Activated CD4-positive, alpha-beta T cell treated with anti-CD3 and anti-CD28 coated beads for 48 hours (primary cell): Measurements from ENCODE around the gene FAM228B.
"Not testable (repeated sequence)": the region's sequence is repeated elsewhere in the genome, so short reads cannot be mapped to it uniquely, and the experiment has no call there.

Experiments used
- DNase-seq: peaks from one replicate; pipeline ENCODE4 v3.0.0-alpha.2; 2020

FAM228B gene

DNA sequence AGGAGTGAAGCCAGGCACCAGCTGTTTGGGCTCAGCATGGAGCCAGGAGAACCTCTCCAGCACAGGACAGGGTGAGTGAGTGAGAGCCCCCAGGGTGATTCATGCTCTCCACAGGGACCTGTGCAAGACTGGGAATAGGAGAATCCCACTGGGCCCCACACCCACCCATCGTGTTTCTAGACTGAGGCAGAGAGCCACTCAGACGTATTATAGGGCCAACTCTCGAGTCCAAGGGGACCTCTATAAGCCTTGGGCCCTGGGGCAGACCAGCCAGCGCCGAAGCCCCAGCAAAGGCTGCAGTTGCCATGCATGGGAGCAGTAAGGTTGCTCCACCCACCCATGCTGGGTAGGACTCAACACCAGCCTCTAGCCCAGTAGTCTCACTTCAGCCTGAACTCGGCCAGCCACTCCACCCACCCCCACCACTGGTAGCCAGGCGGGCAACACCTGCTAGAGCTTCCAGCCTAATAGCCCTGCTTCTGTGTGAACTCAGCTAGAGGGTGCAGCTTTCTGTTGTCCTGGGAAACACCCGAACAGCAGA is 19.1 kb upstream of the FAM228B start:
- DNase-seq, result no peak

DNA sequence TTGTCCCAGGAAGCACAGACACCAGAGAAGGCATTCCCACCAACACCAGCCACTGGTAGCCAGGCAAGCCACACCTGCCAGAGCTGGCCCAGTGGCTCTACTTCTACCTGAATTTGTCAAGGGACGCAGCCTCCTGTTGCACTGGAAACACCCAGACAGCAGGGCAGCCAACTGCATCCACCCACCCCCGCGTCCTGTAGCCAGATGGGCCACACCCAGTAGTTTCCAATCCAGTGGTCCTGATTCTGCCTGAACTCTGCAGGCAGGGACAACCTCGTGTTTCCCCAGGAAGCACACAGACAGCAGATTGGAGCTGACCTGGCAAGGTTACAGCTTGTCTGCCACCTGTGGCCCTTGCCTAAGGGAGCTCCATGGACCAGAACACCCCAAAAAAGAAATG is 18.4 kb upstream of the FAM228B start:
- DNase-seq, result no peak

DNA sequence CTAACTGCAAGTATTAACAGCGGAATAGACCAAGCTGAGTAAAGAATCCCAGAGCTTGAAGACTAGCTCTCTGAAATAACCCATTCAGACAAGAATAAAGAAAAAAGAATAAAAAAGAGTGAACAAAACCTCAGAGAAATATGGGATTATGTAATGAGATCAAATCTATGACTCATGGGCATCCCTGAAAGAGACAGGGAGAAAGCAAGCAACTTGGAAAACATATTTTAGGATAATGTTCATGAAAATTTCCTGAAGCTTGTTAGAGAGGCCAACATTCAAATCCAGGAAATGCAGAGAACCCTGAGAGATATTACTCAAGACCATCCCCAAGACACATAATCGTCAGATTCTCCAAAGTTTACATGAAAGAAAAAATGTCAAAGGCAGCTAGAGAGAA is 17.5 kb upstream of the FAM228B start:
- DNase-seq, result no peak

DNA sequence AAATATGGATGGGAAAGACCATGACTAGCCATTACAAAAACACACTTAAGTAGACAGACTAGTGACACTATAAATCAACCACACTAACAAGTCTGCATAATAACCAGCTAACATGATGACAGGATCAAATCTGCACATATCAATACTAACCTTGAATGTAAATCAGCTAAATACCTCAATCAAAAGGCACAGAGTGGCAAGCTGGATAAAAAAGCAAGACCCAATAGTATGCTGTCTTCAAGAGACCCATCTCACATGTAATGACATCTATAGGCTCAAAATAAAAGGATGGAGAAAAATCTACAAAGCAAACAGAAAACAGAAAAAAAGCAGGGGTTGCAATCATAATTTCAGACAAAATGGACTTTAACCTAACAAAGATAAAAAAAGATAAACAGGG is 16.5 kb upstream of the FAM228B start:
- DNase-seq, result no peak

DNA sequence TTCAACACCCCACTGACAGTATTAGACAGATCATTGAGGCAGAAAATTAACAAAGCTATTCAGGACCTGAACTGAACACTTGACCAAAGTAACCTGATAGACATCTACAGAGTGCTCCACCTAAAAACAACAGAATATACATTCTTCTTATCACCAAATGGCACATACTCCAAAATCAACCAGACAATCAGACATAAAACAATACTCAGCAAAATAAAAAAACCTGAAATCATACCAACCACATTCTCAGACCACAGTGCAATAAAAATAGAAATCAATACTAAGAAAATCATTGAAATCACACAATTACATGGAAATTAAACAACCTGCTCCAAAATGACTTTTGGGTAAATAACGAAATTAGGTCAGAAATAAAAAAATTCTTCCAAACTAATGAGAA is 15.9 kb upstream of the FAM228B start:
- no peak for DNase-seq

DNA sequence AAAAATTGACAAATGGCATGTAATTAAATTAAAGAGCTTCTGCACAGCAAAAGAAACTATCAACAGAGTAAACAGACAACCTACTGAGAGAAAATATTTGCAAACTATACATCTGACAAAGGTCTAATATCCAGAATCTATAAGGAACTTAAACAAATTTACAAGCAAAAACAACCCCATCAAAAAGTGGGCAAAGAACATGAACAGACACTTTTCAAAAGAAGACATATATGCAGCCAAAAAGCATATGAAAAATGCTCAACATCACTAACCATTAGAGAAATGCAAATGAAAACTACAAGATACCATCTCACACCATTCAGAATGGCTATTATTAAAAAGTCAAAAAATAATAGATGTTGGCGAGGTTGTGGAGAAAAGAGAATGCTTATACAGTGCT is 13.8 kb upstream of the FAM228B start:
- DNase-seq, result not testable (repeated sequence)

DNA sequence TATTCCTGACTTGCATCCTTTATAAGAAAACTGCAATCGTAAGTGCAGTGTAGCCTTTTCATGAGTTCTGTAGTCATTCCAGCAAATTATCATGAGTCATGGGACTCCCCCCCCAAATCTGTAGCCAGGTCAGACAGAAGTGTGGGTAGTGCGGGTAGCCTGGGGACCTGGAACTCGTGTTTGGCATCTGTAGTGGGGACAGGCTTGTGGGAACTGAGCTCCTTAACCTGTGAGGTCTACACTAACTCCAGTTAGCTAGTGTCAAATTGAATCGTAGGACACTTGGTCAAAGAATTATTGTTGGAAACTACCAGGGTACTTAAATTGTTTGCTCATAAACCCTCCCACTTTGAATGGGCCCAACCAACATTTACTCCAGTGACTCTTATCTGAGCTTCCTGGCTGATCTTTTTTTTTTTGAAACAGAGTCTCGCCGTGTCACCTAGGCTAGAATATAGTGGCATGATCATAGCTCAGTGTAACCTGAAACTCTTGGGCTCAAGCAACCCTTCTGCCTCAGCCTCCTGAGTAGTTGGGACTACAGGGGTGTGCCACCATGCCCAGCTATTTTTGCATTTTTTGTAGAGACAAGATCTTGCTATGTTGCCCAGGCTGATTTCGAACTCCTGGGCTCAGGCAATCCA is 12.5 kb upstream of the FAM228B start:
- no peak for DNase-seq

DNA sequence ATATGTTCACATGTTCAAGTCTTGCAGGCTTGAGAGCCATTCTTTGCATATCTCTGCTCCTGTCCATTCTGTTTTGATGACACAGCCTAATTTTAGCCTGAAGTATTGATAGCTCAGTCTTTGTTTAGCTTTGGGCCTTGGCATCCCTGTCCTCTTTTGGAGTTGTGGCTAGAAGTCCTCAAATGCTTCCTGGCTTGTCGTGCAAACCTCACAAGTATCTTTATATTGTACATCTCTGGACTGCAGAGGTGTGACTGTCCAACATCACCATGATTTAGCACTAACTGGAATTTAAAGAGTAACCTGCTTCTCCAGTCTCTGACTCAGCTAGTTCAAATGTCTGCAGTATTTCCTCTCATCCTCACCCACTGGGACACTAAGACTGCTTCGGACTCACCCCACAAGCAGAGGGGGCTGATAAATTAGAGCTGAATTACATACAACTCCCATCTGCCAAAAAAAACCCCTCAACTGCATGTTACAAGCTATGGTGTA is 11.8 kb upstream of the FAM228B start:
- DNase-seq, result no peak

DNA sequence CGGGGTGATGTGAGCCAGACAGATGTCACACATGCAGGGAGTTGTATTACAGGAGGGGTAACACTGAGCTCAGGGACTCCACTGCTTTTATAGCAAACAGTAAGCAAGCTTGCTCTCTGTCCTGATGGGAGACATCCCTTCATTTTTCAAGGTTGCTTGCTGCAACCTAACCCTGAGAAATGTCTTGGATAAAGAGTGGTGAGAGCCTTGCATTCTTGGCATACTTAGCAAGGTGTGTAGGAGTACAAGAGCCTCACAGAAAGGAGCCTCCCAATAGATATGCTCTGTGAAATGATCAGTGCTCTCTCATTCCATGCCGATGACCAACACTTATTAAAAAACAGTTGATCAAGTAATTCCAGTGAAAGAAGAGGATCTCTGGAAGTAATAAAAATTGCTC is 8.2 kb upstream of the FAM228B start:
- DNase-seq, result no peak

DNA sequence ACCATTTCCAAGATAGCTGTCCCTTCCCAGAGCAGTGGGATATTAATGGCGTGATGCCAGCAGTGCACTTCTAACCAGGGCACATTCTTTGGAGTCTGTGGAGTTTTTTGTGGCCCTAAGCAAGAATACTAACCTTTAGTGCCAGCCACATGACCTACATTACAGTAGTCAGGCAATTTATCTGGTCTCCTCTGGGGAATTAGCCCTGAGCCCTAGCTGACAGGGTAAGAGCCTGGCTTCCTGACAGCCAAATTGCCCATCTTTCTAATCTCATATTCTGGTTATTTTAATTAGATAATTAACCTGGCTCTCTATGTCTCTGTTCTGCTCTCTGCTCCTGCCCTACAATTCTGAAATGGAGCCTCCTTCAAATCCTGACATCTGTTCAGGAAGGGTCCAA is 5.4 kb upstream of the FAM228B start:
- no peak for DNase-seq

DNA sequence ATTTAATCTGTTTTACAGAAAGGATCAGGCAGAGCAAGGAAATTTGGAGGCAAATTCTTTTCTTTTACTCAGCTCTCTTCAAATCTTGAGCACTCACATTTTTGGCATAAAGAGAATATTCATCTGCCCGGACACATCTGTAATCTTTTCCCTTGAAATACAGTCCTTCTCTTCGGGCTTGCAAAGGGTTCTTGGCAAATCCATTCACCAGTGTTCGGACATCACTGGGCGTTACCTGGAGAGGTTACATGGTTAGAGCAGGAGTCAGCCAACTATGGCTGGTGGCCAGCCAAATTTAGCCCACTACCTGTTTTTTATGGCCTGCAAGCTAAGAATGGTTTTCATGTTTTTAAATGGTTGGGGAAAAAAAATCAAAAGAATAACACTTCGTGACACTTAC is 2.2 kb upstream of the FAM228B start:
- DNase-seq, result no peak

DNA sequence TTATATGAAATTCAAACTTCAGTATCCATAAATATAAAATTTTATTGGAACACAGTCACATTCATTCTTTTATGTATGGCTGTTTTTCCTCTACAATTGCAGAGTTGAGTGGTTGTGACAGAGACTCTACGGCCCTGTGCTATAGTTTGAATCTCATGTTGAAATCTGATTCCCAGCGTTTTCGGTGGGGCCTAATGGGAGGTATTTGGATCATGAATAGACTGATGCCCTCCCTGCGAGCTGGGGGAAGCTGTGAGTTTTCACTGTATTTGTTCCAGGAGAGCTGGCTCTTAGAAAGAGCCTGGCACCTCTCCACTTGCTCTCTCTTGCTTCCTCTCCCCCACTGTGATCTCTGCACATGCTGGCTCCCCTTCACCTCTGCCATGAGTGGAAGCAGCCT is 1.8 kb upstream of the FAM228B start:
- DNase-seq, result no peak

DNA sequence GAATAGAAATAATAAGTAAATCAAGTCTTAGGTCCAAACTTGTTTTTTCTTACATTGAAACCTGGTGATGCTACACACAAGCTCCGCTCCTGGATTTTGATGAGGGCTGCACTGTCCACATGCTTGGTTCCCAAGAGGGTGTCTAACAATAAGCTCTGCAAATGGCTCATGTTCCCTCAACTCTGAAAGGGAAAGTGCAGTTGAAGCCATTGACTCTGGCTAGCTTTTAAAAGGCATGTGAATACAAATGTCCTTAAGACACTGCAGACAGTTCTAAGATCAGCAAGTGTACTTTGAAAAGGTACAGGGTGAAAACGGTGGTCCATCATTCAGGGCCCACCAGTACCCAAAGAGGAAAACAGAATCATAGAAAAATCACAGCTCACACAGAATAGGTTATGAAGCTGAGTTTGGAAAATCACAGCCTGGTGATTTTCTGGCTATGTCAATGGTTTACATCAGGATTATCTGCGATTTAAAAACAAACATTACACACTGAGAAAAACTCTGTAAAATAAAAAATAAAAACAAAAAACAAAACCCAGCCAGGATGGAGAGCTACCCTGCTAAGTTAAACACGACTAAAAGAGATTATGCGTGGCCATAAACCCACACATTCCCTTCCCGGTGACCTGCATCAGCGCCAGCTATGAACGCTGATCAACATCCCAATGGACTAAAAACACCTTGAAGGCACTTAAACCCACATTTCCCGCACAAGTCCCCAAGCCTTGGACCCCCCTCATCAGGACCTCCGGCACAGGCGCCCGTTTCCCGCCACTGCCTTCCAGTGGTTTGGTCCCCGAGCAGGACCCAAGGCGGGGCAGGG is 689 bp upstream of the FAM228B start:
- DNase-seq, result no peak

DNA sequence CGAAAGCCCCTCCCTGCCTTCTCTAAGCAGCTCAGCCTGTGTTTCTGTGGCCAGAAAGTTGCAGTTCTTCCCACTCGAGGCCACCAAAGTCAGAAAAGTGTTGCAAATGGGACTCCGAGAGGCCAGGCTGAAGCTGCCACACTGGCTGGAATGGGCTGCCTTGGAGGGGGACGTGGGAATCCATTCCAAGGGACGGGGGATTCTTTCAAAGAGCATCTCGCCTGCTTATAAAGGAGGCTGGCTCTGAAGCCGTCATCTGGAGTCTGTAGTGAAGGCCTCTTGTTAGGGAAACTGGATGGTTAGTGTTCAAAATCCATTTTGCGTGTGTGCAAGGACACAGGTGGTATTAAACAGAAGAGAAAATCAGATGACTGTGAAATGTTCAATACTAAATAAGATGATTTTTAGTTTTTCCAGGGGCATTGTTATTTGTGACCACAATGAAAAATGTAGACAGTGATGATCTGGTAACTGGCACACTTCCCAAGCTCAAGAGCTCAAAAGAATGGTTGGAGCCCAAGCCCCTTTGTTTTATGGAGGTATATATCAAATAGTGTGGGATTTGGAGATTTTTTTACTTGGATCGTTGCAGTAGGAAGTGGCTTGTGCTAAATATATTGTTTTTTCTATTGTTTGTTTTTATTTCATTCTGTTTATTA is 782 bp downstream of the FAM228B start:
- no peak for DNase-seq

DNA sequence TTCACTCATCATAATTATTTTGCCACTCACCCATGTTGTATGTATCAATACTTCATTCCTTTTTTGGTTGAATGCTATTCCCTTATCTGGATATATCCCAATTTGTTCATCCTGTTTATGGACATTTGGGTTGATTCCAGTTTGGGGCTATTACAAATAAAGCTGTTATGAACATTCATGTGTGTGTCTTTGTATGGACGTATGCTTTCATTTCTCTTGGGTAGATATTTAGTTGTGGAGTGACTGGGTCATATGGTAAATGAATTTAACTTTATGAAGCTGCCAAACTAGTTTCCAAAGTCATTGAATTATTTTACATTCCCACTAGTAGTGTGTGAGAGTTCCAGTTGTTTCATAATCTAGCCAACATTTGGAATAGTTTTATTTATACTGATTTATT is 2.7 kb downstream of the FAM228B start:
- no peak for DNase-seq

DNA sequence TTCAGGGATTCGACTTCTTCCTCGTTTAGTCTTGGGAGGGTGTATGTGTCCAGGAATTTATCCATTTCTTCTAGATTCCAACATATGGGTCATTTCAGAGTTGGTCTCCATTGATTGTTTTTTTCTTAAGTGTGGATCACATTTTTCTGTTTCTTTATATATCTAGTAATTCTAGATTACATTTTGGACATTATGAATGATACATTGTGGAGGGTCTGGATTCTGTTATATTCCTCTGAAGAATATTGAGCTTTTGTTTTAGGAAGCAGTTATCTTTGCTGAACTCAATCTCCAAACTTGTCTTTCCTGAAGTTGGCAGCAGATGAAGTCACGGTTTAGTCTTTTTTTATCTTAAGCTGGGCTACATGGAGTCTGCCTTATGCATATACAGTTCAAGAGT is 9.3 kb downstream of the FAM228B start:
- DNase-seq, result no peak

DNA sequence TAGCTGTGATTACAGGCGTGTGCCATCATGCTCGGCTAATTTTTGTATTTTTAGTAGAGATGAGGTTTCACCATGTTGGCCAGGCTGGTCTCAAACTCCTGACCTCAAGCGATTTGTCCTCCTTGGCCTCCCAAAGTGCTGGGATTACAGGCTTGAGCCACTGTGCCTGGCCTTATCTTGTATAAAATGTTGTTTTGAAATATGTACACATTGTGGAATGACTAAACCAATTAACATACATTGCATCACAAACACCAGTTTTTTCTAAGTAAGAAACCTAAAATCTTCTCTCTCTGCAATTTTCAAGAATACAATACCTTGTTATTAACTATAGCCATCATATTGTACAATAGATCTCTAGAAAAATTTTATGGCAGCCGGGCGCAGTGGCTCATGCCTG is 17.0 kb downstream of the FAM228B start:
- DNase-seq, result not testable (repeated sequence)

DNA sequence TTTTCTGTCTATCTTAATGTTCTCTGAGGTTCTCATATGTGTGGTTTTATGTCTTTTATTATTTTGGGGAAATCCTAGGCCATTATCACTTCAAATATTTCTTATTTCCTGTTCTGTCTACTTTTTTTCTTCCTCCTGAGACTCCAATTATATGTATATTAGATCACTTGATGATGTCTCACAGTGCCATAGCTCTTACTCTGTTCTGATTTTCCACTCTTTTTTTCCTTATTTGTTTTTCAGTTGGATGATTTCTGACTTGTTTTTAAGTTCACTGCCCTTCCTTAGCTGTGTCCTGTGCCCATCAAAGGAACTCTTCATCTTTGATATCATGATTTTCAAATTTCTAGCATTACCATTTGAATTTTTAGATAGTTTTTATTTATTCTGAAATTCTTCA is 24.1 kb downstream of the FAM228B start:
- DNase-seq, result no peak

DNA sequence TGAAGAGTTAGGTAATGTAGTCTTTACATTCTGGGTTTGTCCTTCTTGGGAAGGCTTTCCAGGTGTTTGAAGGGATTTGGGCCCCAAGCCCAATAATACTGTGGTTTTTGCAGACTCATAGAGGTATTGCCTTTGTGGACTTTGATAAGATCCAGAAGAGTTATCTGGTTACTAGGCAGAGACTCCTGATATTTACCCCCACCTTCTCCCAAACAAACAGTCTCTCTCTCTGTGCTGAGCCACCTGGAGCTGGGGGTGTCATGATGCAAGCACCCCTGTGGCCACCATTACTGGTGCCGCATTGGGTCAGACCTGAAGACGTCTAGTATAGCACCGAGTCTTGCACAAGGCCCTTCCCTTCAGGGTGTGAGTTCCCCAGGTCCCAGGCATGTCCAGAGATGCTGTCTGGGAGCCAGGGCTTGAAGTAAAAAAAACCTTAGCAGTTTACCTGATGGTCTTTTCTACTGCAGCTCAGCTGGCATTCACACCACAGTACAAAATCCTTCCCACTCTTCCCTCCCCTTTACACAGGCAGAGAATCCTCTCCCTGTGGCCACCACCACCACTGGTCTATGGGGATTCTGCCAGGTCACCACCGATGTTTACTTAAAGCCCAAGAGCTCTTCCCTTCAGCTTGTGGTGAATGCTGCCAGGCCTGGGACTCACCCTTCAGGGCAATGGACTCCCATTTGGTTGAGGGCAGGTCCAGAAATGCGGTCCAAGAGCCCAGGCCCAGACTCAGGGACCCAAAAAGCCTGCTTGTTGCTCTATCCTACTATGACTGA is 29.3 kb downstream of the FAM228B start:
- DNase-seq, result no peak

DNA sequence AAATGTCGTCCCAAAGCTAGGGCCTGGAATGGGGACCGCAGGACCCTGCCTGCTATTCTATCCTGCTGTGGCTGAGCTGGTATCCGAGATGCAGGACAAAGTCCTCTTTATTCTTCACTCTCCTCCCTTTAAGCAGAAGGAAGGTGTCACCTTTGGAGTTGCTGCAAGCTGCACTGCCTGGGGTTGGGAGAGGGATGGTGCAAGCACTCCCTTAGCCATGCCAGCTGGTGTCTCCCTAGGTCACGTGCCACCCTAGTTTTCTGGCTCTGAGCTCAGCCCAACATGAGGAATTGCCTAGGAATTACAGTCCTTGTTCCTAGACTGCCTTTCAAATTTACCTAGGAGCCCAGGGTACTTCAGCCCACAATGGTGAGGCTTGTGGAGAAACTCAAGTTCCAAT is 30.2 kb downstream of the FAM228B start:
- DNase-seq, result no peak

DNA sequence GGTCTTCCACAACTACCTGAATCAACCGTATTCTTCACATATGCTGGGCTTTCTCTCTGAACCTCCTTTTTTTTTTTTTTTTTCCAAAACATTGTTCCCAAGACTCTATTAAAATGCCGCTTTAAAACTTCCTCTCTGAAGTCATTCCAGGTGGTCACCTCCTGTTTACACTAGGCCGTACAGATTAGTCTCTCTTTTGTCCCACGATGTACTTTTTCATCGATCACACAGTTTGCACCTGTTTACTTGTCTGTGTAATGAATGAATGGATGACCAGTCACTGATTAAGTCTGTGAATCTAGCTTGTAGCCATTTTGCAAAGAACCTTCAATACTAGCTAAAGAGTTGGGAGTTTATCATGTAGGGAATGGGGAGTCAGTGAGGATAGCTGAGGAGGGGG is 34.9 kb downstream of the FAM228B start:
- DNase-seq, result no peak

DNA sequence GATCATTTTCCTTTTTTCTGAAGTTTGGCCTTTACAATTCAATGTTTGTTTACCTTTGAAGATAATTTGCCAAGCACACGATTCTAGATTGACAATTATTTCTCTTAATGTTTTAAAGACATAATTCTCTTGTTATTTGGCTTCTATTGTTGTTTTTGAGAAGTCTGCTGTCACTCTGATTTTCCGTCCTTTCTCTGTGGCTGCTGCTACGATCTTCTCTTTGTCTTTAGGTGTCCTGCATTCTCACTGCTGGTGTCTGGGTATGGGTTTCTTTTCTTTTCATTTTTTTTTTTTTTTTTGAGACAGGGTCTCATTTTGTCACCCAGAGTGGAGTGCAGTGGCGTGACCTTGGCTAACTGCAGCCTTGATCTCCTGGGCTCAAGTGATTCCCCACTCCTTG is 36.4 kb downstream of the FAM228B start:
- no peak for DNase-seq

DNA sequence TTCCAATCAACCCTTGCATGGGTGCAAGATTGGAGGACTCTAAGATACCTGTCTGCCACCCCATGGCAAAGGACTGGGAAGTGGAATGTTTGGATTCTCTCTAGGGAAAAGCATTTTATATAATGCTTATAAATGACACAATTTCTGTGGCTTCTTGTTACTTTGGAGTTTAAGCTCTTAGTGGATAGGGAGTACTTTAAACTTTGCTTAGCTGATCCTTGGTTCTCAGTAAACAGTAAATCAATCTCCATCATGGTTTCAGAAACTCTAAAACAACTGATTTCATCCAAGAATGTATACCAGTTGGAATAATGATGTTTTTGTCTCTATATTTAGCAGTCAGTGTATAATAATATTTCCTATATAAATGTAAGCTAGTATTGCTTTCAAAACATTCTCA is 37.5 kb downstream of the FAM228B start:
- DNase-seq, result no peak
